Measurements from ENCODE around the gene ZNF740. TPM values are rescaled to one million over a fixed set of nuclear protein-coding genes. Genes with fewer than 3 reads are reported as not detected.

The ZNF740 gene
- total and polyA plus RNA-seq, 10 of the 15 experiments (the other 5 are each of a cell fraction or from before 2014, with no cell fraction given) = 1.4 to 33.6 (median 11.3) TPM

DNA sequence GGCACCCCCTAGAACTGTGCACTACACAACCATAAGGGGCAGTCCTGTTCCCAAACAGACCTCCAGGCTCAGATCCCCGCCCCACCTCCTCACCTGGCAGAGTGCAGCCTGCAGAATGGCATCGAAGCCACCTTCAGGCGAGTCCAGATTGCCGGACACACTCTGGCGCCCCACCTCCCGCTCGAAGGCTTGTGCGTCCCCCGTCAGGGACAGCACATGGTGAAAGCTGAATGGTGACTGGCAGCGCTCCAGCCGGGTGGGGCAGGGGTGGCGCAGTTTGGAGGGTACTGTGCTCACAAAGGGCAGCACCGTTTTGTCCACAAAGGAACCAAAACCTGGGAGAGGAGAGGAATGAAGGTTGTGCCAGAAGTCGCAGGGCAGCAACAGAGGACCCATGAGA is 16.0 kb downstream of the ZNF740 start:
- CTCF ChIA-PET = interaction anchor here (0.7 to 7.7 kb wide), 7 partner anchors 7 to 38 kb away, joined by 3 to 78 read pairs (median 9); partner anchors contain the start of genes CSAD, ITGB7 and ZNF740
- RAD21 ChIA-PET (ENCODE audit: unreplicated experiment) = interaction anchor here (3.6 kb wide), 1 partner anchor 37 kb away, joined by 25 read pairs; no protein-coding TSS in a partner anchor
- Histone ChIP-seq H3K4me2 (ENCODE audit: control insufficient read depth, insufficient read depth) (no peak overlapping the region), H3K9ac (ENCODE audit: control insufficient read depth, insufficient read depth, low read length) (no peak overlapping the region), H3K27ac (ENCODE audit: control insufficient read depth, insufficient read depth) (no peak overlapping the region), H3K27me3 (replicated peaks in 1 of 2; ENCODE audit: control insufficient read depth in 2 of 2, insufficient read depth in 2 of 2, low read length in 1 of 2) (no peaks in the 10 kb centered on the region), H3K36me3 (ENCODE audit: control insufficient read depth in 2 of 2, insufficient read depth in 2 of 2, low read length in 1 of 2) (peaks cover 54 to 67% of the 10 kb centered on the region in 2 experiments), H3K4me1 (ENCODE audit: control insufficient read depth, insufficient read depth, low read length) (peaks cover 28% of the 10 kb centered on the region), H3K9me3 (replicated peaks; ENCODE audit: control insufficient read depth, insufficient read depth, low read length) (no peaks in the 10 kb centered on the region), H2AFZ (ENCODE audit: control insufficient read depth, low read depth, low read length) (no peak overlapping the region), H3K4me3 (no peak overlapping the region), H4K20me1 (ENCODE audit: control insufficient read depth, insufficient read depth) (no peaks in the 10 kb centered on the region), H3K79me2 (ENCODE audit: control insufficient read depth, insufficient read depth, low read length) (peaks cover 22% of the 10 kb centered on the region)
- 93% methylated on average over 14 of the region's 14 CpGs for WGBS (ENCODE audit: insufficient coverage, insufficient replicate concordance, low lambda C conversion rate, missing lambda C conversion rate)
- POLR2A ChIA-PET = interaction anchor here (2.1 kb wide), 1 partner anchor 11 kb away, joined by 6 read pairs; no protein-coding TSS in a partner anchor
- SMC1A ChIA-PET (ENCODE audit: uncharacterized antibody, unreplicated experiment) = interaction anchor here (1.3 kb wide), 1 partner anchor 37 kb away, joined by 5 read pairs; no protein-coding TSS in a partner anchor
- no peak for FAIRE-seq
- no peak for TF ChIP-seq GABPA (IDR thresholded peaks at IDR 0.05; ENCODE audit: low read depth)
- TF ChIP-seq HDGF (IDR thresholded peaks at IDR 0.05) = no peak
- TF ChIP-seq IKZF2 (IDR thresholded peaks at IDR 0.05) = no peak
- TF ChIP-seq, protein P1, sequence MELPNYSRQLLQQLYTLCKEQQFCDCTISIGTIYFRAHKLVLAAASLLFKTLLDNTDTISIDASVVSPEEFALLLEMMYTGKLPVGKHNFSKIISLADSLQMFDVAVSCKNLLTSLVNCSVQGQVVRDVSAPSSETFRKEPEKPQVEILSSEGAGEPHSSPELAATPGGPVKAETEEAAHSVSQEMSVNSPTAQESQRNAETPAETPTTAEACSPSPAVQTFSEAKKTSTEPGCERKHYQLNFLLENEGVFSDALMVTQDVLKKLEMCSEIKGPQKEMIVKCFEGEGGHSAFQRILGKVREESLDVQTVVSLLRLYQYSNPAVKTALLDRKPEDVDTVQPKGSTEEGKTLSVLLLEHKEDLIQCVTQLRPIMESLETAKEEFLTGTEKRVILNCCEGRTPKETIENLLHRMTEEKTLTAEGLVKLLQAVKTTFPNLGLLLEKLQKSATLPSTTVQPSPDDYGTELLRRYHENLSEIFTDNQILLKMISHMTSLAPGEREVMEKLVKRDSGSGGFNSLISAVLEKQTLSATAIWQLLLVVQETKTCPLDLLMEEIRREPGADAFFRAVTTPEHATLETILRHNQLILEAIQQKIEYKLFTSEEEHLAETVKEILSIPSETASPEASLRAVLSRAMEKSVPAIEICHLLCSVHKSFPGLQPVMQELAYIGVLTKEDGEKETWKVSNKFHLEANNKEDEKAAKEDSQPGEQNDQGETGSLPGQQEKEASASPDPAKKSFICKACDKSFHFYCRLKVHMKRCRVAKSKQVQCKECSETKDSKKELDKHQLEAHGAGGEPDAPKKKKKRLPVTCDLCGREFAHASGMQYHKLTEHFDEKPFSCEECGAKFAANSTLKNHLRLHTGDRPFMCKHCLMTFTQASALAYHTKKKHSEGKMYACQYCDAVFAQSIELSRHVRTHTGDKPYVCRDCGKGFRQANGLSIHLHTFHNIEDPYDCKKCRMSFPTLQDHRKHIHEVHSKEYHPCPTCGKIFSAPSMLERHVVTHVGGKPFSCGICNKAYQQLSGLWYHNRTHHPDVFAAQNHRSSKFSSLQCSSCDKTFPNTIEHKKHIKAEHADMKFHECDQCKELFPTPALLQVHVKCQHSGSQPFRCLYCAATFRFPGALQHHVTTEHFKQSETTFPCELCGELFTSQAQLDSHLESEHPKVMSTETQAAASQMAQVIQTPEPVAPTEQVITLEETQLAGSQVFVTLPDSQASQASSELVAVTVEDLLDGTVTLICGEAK (IDR thresholded peaks at IDR 0.05; ENCODE audit: borderline replicate concordance) = no peak
- no peak for TF ChIP-seq CREB1 (IDR thresholded peaks at IDR 0.05; ENCODE audit: low read depth)
- no peak for TF ChIP-seq DPF2 (IDR thresholded peaks at IDR 0.05)
- no peak for TF ChIP-seq CREM (IDR thresholded peaks at IDR 0.05; ENCODE audit: low read depth)
- no peak for TF ChIP-seq STAT1 (conservative IDR thresholded peaks at IDR 0.05)
- TF ChIP-seq JUNB (IDR thresholded peaks at IDR 0.05) = no peak
- no peak for TF ChIP-seq CHD2 (IDR thresholded peaks at IDR 0.05; ENCODE audit: borderline replicate concordance, low read depth, low read length)
- no peak for TF ChIP-seq ZZZ3 (IDR thresholded peaks at IDR 0.05; ENCODE audit: control insufficient read depth, insufficient read length, low read depth)
- no peak for TF ChIP-seq MYC (IDR thresholded peaks at IDR 0.05; ENCODE audit: insufficient read depth, insufficient read length, insufficient replicate concordance, low read length, severe bottlenecking)
- TF ChIP-seq PAX8 (IDR thresholded peaks at IDR 0.05) = no peak
- no peak for TF ChIP-seq RB1 (IDR thresholded peaks at IDR 0.05; ENCODE audit: borderline replicate concordance)
- no peak for TF ChIP-seq ESRRA (IDR thresholded peaks at IDR 0.05; ENCODE audit: low read length)
- TF ChIP-seq, protein P2, sequence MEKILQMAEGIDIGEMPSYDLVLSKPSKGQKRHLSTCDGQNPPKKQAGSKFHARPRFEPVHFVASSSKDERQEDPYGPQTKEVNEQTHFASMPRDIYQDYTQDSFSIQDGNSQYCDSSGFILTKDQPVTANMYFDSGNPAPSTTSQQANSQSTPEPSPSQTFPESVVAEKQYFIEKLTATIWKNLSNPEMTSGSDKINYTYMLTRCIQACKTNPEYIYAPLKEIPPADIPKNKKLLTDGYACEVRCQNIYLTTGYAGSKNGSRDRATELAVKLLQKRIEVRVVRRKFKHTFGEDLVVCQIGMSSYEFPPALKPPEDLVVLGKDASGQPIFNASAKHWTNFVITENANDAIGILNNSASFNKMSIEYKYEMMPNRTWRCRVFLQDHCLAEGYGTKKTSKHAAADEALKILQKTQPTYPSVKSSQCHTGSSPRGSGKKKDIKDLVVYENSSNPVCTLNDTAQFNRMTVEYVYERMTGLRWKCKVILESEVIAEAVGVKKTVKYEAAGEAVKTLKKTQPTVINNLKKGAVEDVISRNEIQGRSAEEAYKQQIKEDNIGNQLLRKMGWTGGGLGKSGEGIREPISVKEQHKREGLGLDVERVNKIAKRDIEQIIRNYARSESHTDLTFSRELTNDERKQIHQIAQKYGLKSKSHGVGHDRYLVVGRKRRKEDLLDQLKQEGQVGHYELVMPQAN (conservative IDR thresholded peaks at IDR 0.05) = no peak
- TF ChIP-seq YY1 (IDR thresholded peaks at IDR 0.05; ENCODE audit: low read depth, low read length) = no peak
- TF ChIP-seq, protein P3, sequence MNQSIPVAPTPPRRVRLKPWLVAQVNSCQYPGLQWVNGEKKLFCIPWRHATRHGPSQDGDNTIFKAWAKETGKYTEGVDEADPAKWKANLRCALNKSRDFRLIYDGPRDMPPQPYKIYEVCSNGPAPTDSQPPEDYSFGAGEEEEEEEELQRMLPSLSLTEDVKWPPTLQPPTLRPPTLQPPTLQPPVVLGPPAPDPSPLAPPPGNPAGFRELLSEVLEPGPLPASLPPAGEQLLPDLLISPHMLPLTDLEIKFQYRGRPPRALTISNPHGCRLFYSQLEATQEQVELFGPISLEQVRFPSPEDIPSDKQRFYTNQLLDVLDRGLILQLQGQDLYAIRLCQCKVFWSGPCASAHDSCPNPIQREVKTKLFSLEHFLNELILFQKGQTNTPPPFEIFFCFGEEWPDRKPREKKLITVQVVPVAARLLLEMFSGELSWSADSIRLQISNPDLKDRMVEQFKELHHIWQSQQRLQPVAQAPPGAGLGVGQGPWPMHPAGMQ (IDR thresholded peaks at IDR 0.05; ENCODE audit: borderline replicate concordance) = no peak
- no peak for TF ChIP-seq SP1 (IDR thresholded peaks at IDR 0.05; ENCODE audit: low read depth, low read length)
- TF ChIP-seq SIN3A (IDR thresholded peaks at IDR 0.05; ENCODE audit: low read depth, low read length) = no peak
- in situ Hi-C loops (cut with MboI) = no loop called here
- no peak for ATAC-seq
- BruUV-seq (replicated peaks) = no TSS peak
- no peak for DNase-seq (ENCODE audit: low read depth, low spot score)
- intact Hi-C loops (cut with micrococcal nuclease; ENCODE audit: unreplicated experiment) = no loop called here

Data from GM12878 (cell line).